HL-60 (cell line): ENCODE data around the gene GANAB.
"Not testable (repeated sequence)": the region's sequence is repeated elsewhere in the genome, so short reads cannot be mapped to it uniquely, and the experiment has no call there.

Source experiments
- DNase-seq, 2 experiments: peaks; one replicate each; pipeline ENCODE4 v3.0.0-alpha.2; 2010 to 2020; ENCODE audit warnings: low read depth in 1 of 2, low spot score in 1 of 2
- H3K27ac ChIP-seq: fragments of 250-450 bp; sonication (Bioruptor Pico); replicated peaks from 2 replicates; pipeline ENCODE4 v1.5.1; 2020; ENCODE audit warnings: mild to moderate bottlenecking, moderate library complexity
- H3K27me3 ChIP-seq: fragments of 250-450 bp; sonication (Bioruptor Pico); 2 replicates; pipeline ENCODE4 v1.5.1; 2021; ENCODE audit warnings: mild to moderate bottlenecking, moderate library complexity; ENCODE audit not compliant: insufficient read depth, poor library complexity, severe bottlenecking
- H3K4me3 ChIP-seq: replicated peaks from 2 replicates; pipeline ENCODE4 v1.5.1; 2011; ENCODE audit warnings: mild to moderate bottlenecking, control low read depth, low read length; ENCODE audit not compliant: insufficient read depth
- GABPA ChIP-seq: IDR thresholded peaks from 2 replicates; pipeline ENCODE4 v1.6.1; 2012; ENCODE audit warnings: low read depth
- POLR2AphosphoS5 ChIP-seq: IDR thresholded peaks from 2 replicates; pipeline ENCODE4 v1.6.1; 2012; ENCODE audit warnings: low read depth
- SPI1 ChIP-seq: IDR thresholded peaks from 2 replicates; pipeline ENCODE4 v1.6.1; 2012; ENCODE audit warnings: low read depth, mild to moderate bottlenecking, borderline replicate concordance
- TF ChIP-seq, protein P1 (sequence below): IDR thresholded peaks from 2 replicates; pipeline ENCODE4 v1.6.1; 2012; ENCODE audit warnings: low read depth; ENCODE audit not compliant: insufficient replicate concordance
- TF ChIP-seq, protein P2 (sequence below): IDR thresholded peaks from one replicate; pipeline ENCODE4 v1.5.1; 2011; ENCODE audit warnings: low read length, control low read depth, inconsistent platforms; ENCODE audit not compliant: insufficient read depth

Gene GANAB

GRCh38 chr11:62588966-62589637 is 57.3 kb downstream of the GANAB start:
- DNase-seq, result no peak
- TF ChIP-seq SPI1, result no peak
- Histone ChIP-seq H3K4me3 (no peak overlapping the region), H3K27me3 (no peaks in the 10 kb centered on the region), H3K27ac (no peak overlapping the region)

- H3K27ac ChIP-seq, H3K27me3 ChIP-seq, DNase-seq, H3K4me3 ChIP-seq: not testable (repeated sequence)
These were observed 61.1 kb downstream of the GANAB start for GRCh38 chr11:62585356-62585755.

DNA sequence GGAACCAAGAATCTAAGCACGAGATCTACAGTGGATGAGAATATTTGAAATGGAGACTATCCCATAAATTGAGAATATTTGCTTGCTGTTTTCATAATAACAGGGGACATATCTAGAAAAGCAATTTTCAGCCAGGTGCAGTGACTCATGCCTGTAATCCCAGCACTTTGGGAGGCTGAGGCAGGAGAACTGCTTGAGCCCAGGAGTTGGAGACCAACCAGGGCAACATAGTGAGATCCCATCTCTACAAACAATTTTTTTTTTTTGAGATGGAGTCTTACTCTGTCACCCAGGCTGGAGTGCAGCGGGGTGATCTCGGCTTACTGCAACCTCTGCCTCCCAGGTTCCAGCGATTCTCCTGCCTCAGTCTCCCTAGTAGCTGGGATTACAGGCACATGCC is 64.7 kb downstream of the GANAB start:
- H3K27me3 ChIP-seq, DNase-seq, H3K4me3 ChIP-seq, H3K27ac ChIP-seq: not testable (repeated sequence)

- no peak overlapping the region for H3K4me3 ChIP-seq
- H3K27ac ChIP-seq, result no peak overlapping the region
- no peak for DNase-seq
- no peaks in the 10 kb centered on the region for H3K27me3 ChIP-seq
- TF ChIP-seq, protein P1, sequence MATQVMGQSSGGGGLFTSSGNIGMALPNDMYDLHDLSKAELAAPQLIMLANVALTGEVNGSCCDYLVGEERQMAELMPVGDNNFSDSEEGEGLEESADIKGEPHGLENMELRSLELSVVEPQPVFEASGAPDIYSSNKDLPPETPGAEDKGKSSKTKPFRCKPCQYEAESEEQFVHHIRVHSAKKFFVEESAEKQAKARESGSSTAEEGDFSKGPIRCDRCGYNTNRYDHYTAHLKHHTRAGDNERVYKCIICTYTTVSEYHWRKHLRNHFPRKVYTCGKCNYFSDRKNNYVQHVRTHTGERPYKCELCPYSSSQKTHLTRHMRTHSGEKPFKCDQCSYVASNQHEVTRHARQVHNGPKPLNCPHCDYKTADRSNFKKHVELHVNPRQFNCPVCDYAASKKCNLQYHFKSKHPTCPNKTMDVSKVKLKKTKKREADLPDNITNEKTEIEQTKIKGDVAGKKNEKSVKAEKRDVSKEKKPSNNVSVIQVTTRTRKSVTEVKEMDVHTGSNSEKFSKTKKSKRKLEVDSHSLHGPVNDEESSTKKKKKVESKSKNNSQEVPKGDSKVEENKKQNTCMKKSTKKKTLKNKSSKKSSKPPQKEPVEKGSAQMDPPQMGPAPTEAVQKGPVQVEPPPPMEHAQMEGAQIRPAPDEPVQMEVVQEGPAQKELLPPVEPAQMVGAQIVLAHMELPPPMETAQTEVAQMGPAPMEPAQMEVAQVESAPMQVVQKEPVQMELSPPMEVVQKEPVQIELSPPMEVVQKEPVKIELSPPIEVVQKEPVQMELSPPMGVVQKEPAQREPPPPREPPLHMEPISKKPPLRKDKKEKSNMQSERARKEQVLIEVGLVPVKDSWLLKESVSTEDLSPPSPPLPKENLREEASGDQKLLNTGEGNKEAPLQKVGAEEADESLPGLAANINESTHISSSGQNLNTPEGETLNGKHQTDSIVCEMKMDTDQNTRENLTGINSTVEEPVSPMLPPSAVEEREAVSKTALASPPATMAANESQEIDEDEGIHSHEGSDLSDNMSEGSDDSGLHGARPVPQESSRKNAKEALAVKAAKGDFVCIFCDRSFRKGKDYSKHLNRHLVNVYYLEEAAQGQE, result no peak
- no peak for TF ChIP-seq SPI1
- TF ChIP-seq, protein P2, sequence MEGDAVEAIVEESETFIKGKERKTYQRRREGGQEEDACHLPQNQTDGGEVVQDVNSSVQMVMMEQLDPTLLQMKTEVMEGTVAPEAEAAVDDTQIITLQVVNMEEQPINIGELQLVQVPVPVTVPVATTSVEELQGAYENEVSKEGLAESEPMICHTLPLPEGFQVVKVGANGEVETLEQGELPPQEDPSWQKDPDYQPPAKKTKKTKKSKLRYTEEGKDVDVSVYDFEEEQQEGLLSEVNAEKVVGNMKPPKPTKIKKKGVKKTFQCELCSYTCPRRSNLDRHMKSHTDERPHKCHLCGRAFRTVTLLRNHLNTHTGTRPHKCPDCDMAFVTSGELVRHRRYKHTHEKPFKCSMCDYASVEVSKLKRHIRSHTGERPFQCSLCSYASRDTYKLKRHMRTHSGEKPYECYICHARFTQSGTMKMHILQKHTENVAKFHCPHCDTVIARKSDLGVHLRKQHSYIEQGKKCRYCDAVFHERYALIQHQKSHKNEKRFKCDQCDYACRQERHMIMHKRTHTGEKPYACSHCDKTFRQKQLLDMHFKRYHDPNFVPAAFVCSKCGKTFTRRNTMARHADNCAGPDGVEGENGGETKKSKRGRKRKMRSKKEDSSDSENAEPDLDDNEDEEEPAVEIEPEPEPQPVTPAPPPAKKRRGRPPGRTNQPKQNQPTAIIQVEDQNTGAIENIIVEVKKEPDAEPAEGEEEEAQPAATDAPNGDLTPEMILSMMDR, result no peak
- no peak for TF ChIP-seq GABPA
- TF ChIP-seq POLR2AphosphoS5, result no peak
These were observed 65.3 kb downstream of the GANAB start for GRCh38 chr11:62580959-62581715.

GRCh38 chr11:62579252-62579651 is 67.2 kb downstream of the GANAB start:
- Histone ChIP-seq H3K27me3 (no peaks in the 10 kb centered on the region), H3K27ac (no peak overlapping the region), H3K4me3 (no peak overlapping the region)
- TF ChIP-seq, protein P2, result no peak
- TF ChIP-seq SPI1 (no peak), POLR2AphosphoS5 (no peak), GABPA (no peak)
- TF ChIP-seq, protein P1, result no peak
- no peak for DNase-seq
